HG03025 (cell line): ENCODE measurements around the gene ENAM.
"Not testable (repeated sequence)": the region's sequence is repeated elsewhere in the genome, so short reads cannot be mapped to it uniquely, and the experiment has no call there.

Experiments
- ATAC-seq: cut with Tn5 transposase; IDR thresholded peaks from one replicate; pipeline ENCODE4 v1.9.1; 2021; ENCODE audit warnings: mild to moderate bottlenecking, moderate library complexity; ENCODE audit not compliant: unreplicated experiment, low FRiP score

The ENAM gene

DNA sequence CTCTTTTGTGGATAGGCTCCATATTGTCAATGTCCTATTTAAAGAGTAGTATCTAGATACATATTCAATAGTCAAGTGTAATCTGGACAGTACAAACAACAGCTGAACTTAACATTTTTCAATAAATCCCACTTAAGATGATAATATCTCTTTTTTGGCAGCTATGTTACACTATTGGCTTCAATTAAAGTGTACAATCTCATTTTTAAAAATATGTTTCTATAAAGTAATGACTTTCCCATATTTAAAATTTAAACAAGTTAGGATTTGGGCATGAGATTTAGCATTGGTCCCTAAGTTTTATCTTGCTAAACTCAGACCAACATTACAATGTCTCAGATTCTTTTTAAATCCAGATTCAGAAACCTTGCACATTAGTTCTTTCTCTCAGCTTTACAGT is 45.6 kb downstream of the ENAM start:
- no peak for ATAC-seq

DNA sequence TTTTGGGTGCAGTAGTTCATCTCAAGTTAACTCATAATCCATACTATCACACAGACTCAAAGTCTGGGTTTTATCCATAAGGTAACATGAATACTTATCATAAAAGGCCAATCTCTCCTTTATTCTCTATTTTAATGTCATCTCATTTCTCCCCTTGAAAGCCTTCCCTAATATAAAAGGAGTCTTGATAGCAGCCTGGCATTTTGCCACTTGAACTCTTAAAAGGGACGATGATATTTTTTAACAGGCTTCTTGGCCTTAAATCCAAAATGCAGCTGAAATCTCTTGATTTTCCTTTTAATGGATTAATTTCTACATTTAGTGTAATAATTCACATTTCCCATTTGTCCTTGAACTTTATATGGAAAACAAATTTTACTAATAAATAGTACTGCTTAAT is 46.2 kb downstream of the ENAM start:
- no peak for ATAC-seq

DNA sequence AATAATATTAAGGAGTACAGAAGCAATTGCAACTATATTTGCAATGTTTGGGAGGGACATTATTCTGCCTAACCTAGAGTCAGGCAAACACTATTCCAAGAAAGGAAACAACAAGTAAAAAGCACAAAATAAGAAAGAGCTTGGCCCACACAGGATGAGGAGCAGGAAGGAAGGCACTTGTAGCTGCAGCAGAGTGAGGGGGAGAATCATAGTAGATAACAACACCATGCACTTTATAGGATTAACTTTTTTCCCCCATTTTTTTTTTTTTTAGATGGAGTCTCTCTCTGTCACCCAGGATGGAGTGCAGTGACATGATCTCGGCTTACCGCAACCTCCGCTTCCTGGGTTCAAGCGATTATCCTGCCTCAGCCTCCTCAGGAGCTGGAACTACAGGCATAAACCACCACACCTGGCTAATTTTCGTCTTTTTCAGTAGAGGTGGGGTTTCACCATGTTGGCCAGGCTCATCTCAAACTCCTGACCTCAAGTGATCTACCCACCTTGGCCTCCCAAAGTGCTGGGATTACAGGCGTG is 48.1 kb downstream of the ENAM start:
- no peak for ATAC-seq

DNA sequence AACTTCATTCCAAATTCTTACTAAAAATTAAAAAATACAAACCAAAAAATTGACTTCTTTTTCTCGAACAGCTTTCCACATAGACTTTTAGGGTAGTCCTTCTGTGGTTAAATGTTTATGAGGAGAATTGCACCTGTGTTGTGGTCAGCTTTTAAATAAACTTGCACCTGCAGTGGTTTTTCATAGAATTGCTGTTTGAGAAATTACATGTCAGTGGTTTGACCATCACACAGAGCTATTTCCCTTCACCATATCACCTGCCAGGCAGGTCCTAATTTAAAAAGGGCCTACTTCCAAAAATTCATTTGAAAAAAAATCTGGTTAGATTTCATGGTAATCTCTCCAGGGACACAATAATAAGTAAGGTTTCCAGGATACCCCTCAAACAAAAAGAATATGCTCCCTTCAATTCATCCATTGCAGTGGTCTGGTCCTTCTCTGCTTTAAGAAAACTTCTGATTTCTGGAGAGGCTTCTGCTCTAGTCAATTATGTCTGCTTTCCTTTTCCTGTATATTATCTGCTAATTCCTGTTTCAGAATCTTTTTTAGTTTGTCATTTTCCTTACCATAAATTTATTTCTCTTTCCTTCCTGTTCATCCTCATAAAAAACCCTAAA is 49.9 kb downstream of the ENAM start:
- peak; percentile 79 for ATAC-seq

DNA sequence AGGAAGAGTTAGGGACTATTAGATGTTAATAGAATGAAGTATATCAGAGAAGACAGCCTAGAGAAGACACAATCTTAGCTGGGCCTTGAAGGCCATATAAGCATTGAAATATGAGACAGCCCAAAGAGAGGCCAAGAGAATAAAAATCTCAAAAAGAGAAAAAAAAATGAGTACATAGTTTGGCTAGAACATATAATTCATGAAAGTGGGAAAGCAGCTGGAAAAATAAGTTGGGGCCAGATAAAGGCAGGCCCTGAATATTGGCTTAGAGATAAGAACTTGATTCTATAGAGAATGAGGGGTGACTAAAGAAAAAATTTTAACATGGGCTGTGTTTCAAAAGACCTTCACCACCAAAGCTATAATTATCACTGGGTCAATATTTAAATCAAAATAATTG is 52.4 kb downstream of the ENAM start:
- no peak for ATAC-seq

DNA sequence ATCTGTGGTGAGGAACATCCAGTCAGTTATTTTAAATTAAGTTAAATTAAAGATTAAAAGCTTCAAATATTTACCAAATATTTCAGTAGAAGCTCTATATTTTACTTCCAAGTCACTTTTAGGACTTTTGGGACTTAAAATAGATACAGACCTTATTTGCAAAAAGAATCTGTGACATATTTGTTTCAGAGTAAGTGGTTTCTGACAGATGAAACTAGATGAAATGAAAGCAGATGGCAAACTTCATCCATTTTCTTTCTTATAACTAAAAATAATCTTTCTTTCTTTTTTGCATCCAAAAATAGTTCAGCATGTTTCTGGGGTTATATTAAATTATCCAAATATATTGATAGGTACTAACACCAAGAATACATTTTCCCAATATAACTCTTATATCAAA is 53.2 kb downstream of the ENAM start:
- no peak for ATAC-seq

DNA sequence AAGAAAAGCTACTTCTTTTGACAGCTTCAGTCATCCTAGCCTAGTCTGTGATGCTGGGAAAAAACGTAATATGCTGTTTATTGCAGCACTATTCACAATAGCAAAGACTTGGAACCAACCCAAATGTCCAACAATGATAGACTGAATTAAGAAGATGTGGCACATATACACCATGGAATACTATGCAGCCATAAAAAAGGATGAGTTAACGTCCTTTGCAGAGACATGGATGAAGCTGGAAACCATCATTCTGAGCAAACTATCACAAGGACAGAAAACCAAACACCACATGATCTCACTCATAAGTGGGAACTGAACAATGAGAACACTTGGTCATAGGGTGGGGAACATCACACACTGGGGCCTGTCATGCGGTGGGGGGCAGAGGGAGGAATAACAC is 53.6 kb downstream of the ENAM start:
- not testable (repeated sequence) for ATAC-seq

DNA sequence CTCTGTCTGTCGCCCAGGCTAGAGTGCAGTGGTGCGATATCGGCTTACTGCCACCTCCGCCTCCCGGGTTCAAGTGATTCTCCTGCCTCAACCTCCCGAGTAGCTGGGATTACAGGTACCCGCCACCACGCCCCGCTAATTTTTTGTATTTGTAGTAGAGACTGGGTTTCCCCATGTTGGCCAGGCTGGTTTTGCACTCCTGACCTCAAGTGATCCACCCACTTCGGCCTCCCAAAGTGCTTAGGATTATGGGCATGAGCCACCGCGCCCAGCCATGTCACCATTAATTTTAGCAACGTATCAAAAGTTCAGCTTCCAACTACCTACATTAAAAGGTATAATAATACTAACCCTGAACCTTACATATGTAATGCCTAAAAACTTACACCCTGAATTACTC is 58.8 kb downstream of the ENAM start:
- no peak for ATAC-seq

DNA sequence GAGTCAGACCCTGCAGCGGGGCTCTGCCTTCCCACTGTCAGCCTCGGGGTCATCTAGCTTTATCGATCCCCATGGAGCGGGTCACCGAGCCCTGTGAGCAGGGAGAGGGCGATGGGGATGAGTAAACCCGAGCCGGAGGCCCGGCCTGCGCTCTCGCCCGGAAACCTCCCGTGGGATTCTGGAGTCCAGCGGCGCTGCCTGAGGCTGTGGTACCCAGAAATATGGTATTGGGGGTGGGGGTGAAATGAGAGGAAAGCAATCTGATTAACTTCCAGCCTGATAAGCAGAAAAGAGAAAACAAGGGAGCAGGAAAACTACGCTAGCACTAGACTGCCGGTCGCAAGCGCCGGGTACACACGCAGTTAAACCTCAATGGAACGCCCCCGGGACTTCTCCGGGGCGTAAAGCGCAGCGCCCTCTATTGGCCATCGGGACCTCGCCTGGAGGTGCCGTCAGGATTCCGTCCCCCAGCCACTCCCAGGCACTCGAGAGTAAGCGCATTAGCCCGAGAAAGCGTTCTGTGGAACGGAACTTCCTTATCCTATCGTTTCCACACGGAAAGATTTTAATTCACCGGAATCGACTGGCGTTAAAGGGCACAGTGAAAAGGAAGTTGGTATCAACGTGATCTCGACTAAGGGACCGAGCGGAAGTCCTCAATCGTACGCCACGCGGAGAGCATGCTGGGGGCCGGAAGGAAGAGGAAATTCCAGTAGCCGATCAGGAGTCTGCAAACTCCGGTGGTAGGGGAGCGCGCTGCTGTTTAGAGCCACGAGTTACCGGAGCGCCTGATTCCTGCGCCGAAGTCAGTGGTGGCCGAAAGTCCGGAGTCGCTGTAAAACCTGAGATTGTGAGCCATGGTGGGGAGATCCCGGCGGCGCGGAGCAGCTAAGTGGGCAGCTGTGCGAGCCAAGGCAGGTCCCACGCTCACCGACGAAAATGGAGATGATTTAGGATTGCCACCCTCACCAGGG is 59.6 kb downstream of the ENAM start, which contains the start of gene UTP3:
Gene UTP3, plus strand, starts transcription at position 712 of the 974 bp plus-strand sequence. Its CDS starts 146 bp downstream, at position 858.
- peak; percentile 94 for ATAC-seq

DNA sequence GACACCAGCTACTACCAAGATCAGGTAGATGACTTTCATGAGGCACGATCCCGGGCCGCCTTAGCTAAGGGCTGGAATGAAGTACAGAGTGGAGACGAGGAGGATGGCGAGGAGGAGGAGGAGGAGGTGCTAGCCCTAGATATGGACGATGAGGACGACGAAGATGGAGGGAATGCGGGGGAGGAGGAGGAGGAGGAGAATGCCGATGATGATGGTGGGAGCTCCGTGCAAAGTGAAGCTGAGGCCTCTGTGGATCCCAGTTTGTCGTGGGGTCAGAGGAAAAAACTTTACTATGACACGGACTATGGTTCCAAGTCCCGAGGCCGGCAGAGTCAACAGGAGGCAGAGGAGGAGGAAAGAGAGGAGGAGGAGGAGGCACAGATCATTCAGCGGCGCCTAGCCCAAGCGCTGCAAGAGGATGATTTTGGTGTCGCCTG is 60.3 kb downstream of the ENAM start:
- ATAC-seq: peak; percentile 3

DNA sequence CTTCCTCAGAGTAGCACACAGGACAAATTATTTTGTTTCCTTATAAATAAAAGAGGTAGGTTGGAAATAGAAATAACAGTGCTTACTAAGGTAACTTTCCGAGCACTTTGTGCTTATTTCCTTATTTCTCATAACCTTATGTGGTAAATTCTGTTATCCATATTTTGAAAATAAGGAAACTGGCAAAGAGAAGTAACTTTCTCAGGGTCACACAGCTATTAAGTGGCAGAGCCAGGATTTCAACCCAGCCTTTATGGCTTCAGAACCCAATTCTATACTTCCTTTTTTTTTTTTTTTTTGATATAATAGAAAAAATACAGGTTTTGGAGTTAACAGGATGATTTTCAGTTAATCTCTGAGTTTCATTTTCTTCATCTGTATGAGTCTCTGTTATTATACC is 63.1 kb downstream of the ENAM start:
- ATAC-seq: no peak

DNA sequence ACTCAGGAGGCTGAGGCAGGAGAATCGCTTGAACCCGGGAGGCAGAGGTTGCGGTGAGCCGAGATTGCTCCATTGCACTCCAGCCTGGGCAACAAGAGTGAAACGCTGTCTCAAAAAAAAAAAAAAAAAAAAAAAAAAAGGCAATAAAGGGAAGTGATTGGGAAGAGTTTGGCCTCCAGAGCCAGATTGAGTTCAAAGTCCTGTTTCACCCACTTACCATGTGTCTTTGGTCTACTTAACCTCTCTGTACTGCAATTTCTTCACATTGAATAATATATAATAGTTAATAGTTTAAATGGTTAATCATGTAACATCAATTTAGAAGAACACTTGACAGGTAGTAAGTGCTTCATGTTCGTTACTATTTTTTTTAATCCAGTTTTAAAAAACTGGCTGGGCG is 66.1 kb downstream of the ENAM start:
- not testable (repeated sequence) for ATAC-seq
